ENCODE measurements around the gene MYL4. TPM values are rescaled to one million over a fixed set of nuclear protein-coding genes. Genes with fewer than 3 reads are reported as not detected.

MYL4 gene
- total and polyA plus RNA-seq, 2 of the 8 experiments (the other 6 are each of a cell fraction or from before 2014, with no cell fraction given): 0.12 TPM; not detected in 1

- 88% methylated on average over 2 of the region's 2 CpGs; no CpG with 5 or more reads in 1 of the 2 experiments for WGBS, 2 experiments (ENCODE audit: extremely low coverage in 1 of 2, insufficient coverage in 1 of 2, insufficient read length in 1 of 2, insufficient replicate concordance in 2 of 2, low coverage in 1 of 2, low lambda C conversion rate in 2 of 2, missing lambda C conversion rate in 1 of 2)
- TF ChIP-seq SP2 (IDR thresholded peaks at IDR 0.05; ENCODE audit: low read length) (no peak), RFX5 (IDR thresholded peaks at IDR 0.05; ENCODE audit: borderline replicate concordance, low read depth, low read length) (no peak), BRCA1 (IDR thresholded peaks at IDR 0.05; ENCODE audit: low read depth, low read length) (no peak), JUN (IDR thresholded peaks at IDR 0.05; ENCODE audit: low read depth, low read length) (no peak), CEBPB (IDR thresholded peaks at IDR 0.05; ENCODE audit: low read depth, low read length) (no peak), EZH2 (IDR thresholded peaks at IDR 0.05; ENCODE audit: low read depth, low read length, severe bottlenecking) (no peak), MAFK (IDR thresholded peaks at IDR 0.05; ENCODE audit: low read depth, low read length) (no peak), YY1 (IDR thresholded peaks at IDR 0.05; ENCODE audit: low read depth, low read length) (no peak), PHF8 (conservative IDR thresholded peaks at IDR 0.05; ENCODE audit: low read depth, low read length) (no peak), KDM4A (IDR thresholded peaks at IDR 0.05; ENCODE audit: low read depth, low read length, severe bottlenecking) (no peak), HDAC2 (IDR thresholded peaks at IDR 0.05; ENCODE audit: borderline replicate concordance in 1 of 2, low read depth in 2 of 2, low read length in 2 of 2) (no peak), NANOG (IDR thresholded peaks at IDR 0.05; ENCODE audit: insufficient read depth, low read depth, low read length, poor library complexity, severe bottlenecking) (no peak), CHD2 (IDR thresholded peaks at IDR 0.05; ENCODE audit: low read length) (no peak)
Measured at GRCh38 chr17:47172696-47173565, 36.2 kb upstream of the MYL4 start.

More at GRCh38 chr17:47172696-47173565, 36.2 kb upstream of the MYL4 start:
- no peak overlapping the region for H2BK12ac ChIP-seq (ENCODE audit: low read depth, low read length)
- peaks cover 3 to 6% of the 10 kb centered on the region in 2 experiments for H4K20me1 ChIP-seq (replicated peaks in 1 of 2; ENCODE audit: control insufficient read depth in 1 of 2, insufficient read depth in 2 of 2, low read length in 2 of 2)
- no peak overlapping the region for H3K4me2 ChIP-seq (ENCODE audit: insufficient read depth in 1 of 2, low read depth in 2 of 2, low read length in 2 of 2)
- H3K18ac ChIP-seq (ENCODE audit: extremely low read depth, low read length): no peak overlapping the region
- H3K27ac ChIP-seq (ENCODE audit: low read depth, low read length): no peak overlapping the region
- H3K4me3 ChIP-seq (ENCODE audit: extremely low read depth in 1 of 4, insufficient read depth in 2 of 4, low read depth in 3 of 4, low read length in 4 of 4): no peak overlapping the region
- no peak overlapping the region for H2BK120ac ChIP-seq (replicated peaks; ENCODE audit: low read depth, low read length)
- no peaks in the 10 kb centered on the region for H3K9me3 ChIP-seq (ENCODE audit: insufficient read depth in 2 of 2, low read depth in 1 of 2, low read length in 1 of 2)
- H2BK5ac ChIP-seq (ENCODE audit: low read depth, low read length): no peak overlapping the region
- no peak overlapping the region for H3K14ac ChIP-seq (ENCODE audit: insufficient read length)
- no peaks in the 10 kb centered on the region for H3K23me2 ChIP-seq (ENCODE audit: low read depth, low read length)
- peaks cover 0 to 24% of the 10 kb centered on the region in 2 experiments; a peak in 2 of 4 replicates for H3K79me2 ChIP-seq (ENCODE audit: control insufficient read depth in 1 of 2, insufficient read depth in 2 of 2, low read length in 2 of 2)
- H2BK20ac ChIP-seq (ENCODE audit: low read length): no peak overlapping the region
- no peak overlapping the region for H3K4ac ChIP-seq (replicated peaks; ENCODE audit: insufficient read length, low read depth, low read length)
- no peak overlapping the region for H4K91ac ChIP-seq (replicated peaks; ENCODE audit: insufficient read length, low read length)
- H2AK5ac ChIP-seq (ENCODE audit: low read depth, low read length): no peak overlapping the region
- CTCF ChIA-PET (ENCODE audit: partially characterized antibody): no interaction called here
- no peaks in the 10 kb centered on the region for H3K27me3 ChIP-seq (replicated peaks in 1 of 4; ENCODE audit: control insufficient read depth in 3 of 4, extremely low read depth in 1 of 4, insufficient read depth in 3 of 4, low read length in 3 of 4)
- no peak overlapping the region for H3K23ac ChIP-seq (ENCODE audit: insufficient read length)
- H4K8ac ChIP-seq (ENCODE audit: extremely low read depth, insufficient read depth, low read length): no peak overlapping the region
- H3K4me1 ChIP-seq (replicated peaks in 1 of 4; ENCODE audit: control insufficient read depth in 3 of 4, insufficient read depth in 4 of 4, low read length in 3 of 4): peaks cover 0 to 2% (median 0%) of the 10 kb centered on the region in 4 experiments; a peak in 2 of 7 replicates
- no peaks in the 10 kb centered on the region for H3K79me1 ChIP-seq (ENCODE audit: low read depth, low read length)
- no peak overlapping the region for H2AFZ ChIP-seq (ENCODE audit: low read length)
- FAIRE-seq (no peak), DNase-seq (ENCODE audit: low read depth in 1 of 2, low spot score in 2 of 2) (no peak)
- no peak overlapping the region for H2BK15ac ChIP-seq (ENCODE audit: low read length)
- no peak overlapping the region for H3K9ac ChIP-seq (replicated peaks in 1 of 4; ENCODE audit: extremely low read depth in 1 of 4, low read depth in 3 of 4, low read length in 3 of 4)
- H3K36me3 ChIP-seq (ENCODE audit: control insufficient read depth in 2 of 4, insufficient read depth in 4 of 4, low read length in 3 of 4): peaks cover 0 to 13% (median under 1%) of the 10 kb centered on the region in 4 experiments; a peak in 4 of 8 replicates
- no peak overlapping the region for H3K56ac ChIP-seq (replicated peaks; ENCODE audit: insufficient read length, low read depth, low read length)
- POLR2A ChIA-PET (ENCODE audit: partially characterized antibody): no interaction called here
- no peak overlapping the region for H4K5ac ChIP-seq (ENCODE audit: insufficient read length, low read depth, low read length)
